ENCODE measurements around the gene CARD10. TPM values are rescaled to one million over a fixed set of nuclear protein-coding genes. Genes with fewer than 3 reads are reported as not detected.
A peak's percentile ranks its signal among the peaks of the same experiment; 100 is the strongest.

Gene CARD10, protein sequence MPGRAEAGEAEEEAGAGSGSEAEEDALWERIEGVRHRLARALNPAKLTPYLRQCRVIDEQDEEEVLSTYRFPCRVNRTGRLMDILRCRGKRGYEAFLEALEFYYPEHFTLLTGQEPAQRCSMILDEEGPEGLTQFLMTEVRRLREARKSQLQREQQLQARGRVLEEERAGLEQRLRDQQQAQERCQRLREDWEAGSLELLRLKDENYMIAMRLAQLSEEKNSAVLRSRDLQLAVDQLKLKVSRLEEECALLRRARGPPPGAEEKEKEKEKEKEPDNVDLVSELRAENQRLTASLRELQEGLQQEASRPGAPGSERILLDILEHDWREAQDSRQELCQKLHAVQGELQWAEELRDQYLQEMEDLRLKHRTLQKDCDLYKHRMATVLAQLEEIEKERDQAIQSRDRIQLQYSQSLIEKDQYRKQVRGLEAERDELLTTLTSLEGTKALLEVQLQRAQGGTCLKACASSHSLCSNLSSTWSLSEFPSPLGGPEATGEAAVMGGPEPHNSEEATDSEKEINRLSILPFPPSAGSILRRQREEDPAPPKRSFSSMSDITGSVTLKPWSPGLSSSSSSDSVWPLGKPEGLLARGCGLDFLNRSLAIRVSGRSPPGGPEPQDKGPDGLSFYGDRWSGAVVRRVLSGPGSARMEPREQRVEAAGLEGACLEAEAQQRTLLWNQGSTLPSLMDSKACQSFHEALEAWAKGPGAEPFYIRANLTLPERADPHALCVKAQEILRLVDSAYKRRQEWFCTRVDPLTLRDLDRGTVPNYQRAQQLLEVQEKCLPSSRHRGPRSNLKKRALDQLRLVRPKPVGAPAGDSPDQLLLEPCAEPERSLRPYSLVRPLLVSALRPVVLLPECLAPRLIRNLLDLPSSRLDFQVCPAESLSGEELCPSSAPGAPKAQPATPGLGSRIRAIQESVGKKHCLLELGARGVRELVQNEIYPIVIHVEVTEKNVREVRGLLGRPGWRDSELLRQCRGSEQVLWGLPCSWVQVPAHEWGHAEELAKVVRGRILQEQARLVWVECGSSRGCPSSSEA
- under 1 TPM in 1 of 2 experiments, not detected in 1; 0.12 TPM for total RNA-seq

- Mint-ChIP-seq H3K4me3 (peak within 1 kb of the TSS; percentile 37), H3K27ac (no peak within 1 kb of the TSS), H3K9me3 (no peaks in the 10 kb centered on the region), H3K4me1 (ENCODE audit: low read depth) (peaks cover 6% of the 10 kb centered on the region), H3K27me3 (peaks cover 33% of the 10 kb centered on the region), H3K36me3 (no peaks in the 10 kb centered on the region)
- POLR2A ChIA-PET, result no interaction called here
- intact Hi-C loops (cut with micrococcal nuclease), result no loop called here
- CTCF ChIA-PET, result interaction anchor here (0.7 to 1.4 kb wide), 2 partner anchors 47 to 204 kb away, joined by 3 to 5 read pairs; no protein-coding TSS in a partner anchor
- DNase-seq, result no peak
Measured at GRCh38 chr22:37519268-37520195, at the start of gene CARD10. CARD10 (minus strand) TSS chr22:37519415; CDS start chr22:37519200, 215 bp downstream.

- CTCF ChIA-PET, result interaction anchor here (0.6 to 15.3 kb wide), 10 partner anchors 11 to 138 kb away, joined by 3 to 612 read pairs (median 21); partner anchors contain the start of genes LGALS2 and MFNG
- Mint-ChIP-seq H3K4me1 (ENCODE audit: low read depth) (peaks cover 20% of the 10 kb centered on the region), H3K9me3 (no peaks in the 10 kb centered on the region)
Measured at GRCh38 chr22:37568448-37569008, 49.3 kb upstream of the CARD10 start.

DNA sequence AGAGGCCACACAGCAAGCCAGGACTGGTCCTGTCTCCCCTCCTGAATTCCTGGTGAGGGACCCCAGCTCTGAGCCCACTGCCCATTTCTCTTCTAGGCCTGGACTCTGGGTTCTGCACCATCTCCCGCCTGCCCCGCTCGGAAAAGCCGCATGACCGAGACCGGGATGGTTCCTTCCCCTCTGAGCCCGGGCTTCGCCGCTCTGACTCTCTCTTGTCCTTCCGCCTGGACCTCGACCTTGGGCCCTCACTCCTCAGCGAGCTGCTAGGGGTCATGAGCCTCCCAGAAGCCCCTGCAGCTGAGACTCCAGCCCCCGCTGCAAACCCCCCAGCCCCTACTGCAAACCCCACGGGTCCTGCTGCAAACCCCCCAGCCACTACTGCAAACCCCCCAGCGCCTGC lies 48.8 kb upstream of the CARD10 start:
- peaks cover 24% of the 10 kb centered on the region for H3K4me1 Mint-ChIP-seq (ENCODE audit: low read depth)
- no peak overlapping the region for H3K27ac Mint-ChIP-seq
- no peaks in the 10 kb centered on the region for H3K9me3 Mint-ChIP-seq
- intact Hi-C loops (cut with micrococcal nuclease), result no loop called here
- DNase-seq, result no peak
- H3K27me3 Mint-ChIP-seq, result peaks cover 17% of the 10 kb centered on the region
- no peak overlapping the region for H3K4me3 Mint-ChIP-seq
- ChIA-PET CTCF (interaction anchor here (0.6 to 15.3 kb wide), 26 partner anchors 9 to 324 kb away, joined by 3 to 612 read pairs (median 8); partner anchors contain the start of genes GGA1, LGALS2, MFNG and RAC2), POLR2A (interaction anchor here (1.1 to 2.7 kb wide), 3 partner anchors 23 to 83 kb away, joined by 6 to 13 read pairs (median 13); partner anchors contain the start of gene MFNG)
- no peaks in the 10 kb centered on the region for H3K36me3 Mint-ChIP-seq

More at GRCh38 chr22:37568448-37569008, 49.3 kb upstream of the CARD10 start:
- DNase-seq, result no peak
- Mint-ChIP-seq H3K27me3 (peaks cover 12% of the 10 kb centered on the region), H3K36me3 (no peaks in the 10 kb centered on the region), H3K4me3 (no peak overlapping the region), H3K27ac (no peak overlapping the region)
- intact Hi-C loops (cut with micrococcal nuclease), result no loop called here
- POLR2A ChIA-PET, result interaction anchor here (1.1 kb wide), 1 partner anchor 24 kb away, joined by 6 read pairs; no protein-coding TSS in a partner anchor

GRCh38 chr22:37566903-37567798 lies 47.9 kb upstream of the CARD10 start:
- Mint-ChIP-seq H3K27me3 (peaks cover 24% of the 10 kb centered on the region), H3K36me3 (no peaks in the 10 kb centered on the region), H3K27ac (peak overlapping the region; percentile 81), H3K4me3 (peak overlapping the region; percentile 35), H3K4me1 (ENCODE audit: low read depth) (peaks cover 27% of the 10 kb centered on the region), H3K9me3 (no peaks in the 10 kb centered on the region)
- ChIA-PET CTCF (interaction anchor here (0.7 to 15.3 kb wide), 46 partner anchors 8 to 329 kb away, joined by 3 to 612 read pairs (median 4); partner anchors contain the start of genes GGA1, LGALS2, MFNG and RAC2), POLR2A (interaction anchor here (0.6 to 2.7 kb wide), 9 partner anchors 10 to 263 kb away, joined by 3 to 18 read pairs (median 6); partner anchors contain the start of gene MFNG)
- peak; percentile 96 for DNase-seq
- intact Hi-C loops (cut with micrococcal nuclease), result loop anchor here (1.0 to 2.0 kb wide), 4 partner anchors 22 to 82 kb away; no protein-coding TSS in a partner anchor

DNA sequence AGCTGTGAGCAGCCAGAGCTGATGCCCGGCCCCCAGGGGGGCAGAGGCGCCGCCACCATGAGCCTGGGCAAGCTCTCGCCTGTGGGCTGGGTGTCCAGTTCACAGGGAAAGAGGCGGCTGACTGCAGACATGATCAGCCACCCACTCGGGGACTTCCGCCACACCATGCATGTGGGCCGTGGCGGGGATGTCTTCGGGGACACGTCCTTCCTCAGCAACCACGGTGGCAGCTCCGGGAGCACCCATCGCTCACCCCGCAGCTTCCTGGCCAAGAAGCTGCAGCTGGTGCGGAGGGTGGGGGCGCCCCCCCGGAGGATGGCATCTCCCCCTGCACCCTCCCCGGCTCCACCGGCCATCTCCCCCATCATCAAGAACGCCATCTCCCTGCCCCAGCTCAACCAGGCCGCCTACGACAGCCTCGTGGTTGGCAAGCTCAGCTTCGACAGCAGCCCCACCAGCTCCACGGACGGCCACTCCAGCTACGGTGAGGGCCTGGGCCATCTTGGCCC lies 47.2 kb upstream of the CARD10 start:
- Mint-ChIP-seq H3K27ac (peak overlapping the region; percentile 81), H3K36me3 (no peaks in the 10 kb centered on the region), H3K4me1 (ENCODE audit: low read depth) (peaks cover 34% of the 10 kb centered on the region), H3K4me3 (peak overlapping the region; percentile 60), H3K27me3 (peaks cover 30% of the 10 kb centered on the region), H3K9me3 (no peaks in the 10 kb centered on the region)
- DNase-seq, result peak; percentile 70
- ChIA-PET POLR2A (interaction anchor here (0.6 to 2.7 kb wide), 9 partner anchors 9 to 403 kb away, joined by 3 to 18 read pairs (median 4); partner anchors contain the start of gene MFNG), CTCF (interaction anchor here (0.6 to 15.3 kb wide), 33 partner anchors 9 to 664 kb away, joined by 3 to 612 read pairs (median 7); partner anchors contain the start of genes GGA1, LGALS2, MFNG and RAC2)
- intact Hi-C loops (cut with micrococcal nuclease), result loop anchor here (2.0 kb wide), 1 partner anchor 82 kb away; no protein-coding TSS in a partner anchor

GRCh38 chr22:37565830-37566229 lies 46.6 kb upstream of the CARD10 start:
- Mint-ChIP-seq H3K27me3 (peaks cover 32% of the 10 kb centered on the region), H3K9me3 (no peaks in the 10 kb centered on the region), H3K4me3 (peak overlapping the region; percentile 18), H3K4me1 (ENCODE audit: low read depth) (peaks cover 38% of the 10 kb centered on the region), H3K36me3 (no peaks in the 10 kb centered on the region), H3K27ac (peak overlapping the region; percentile 57)
- CTCF ChIA-PET, result interaction anchor here (0.6 to 15.3 kb wide), 15 partner anchors 8 to 665 kb away, joined by 3 to 612 read pairs (median 11); partner anchors contain the start of gene MFNG
- intact Hi-C loops (cut with micrococcal nuclease), result loop anchor here (2.0 kb wide), 1 partner anchor 81 kb away; no protein-coding TSS in a partner anchor
- POLR2A ChIA-PET, result interaction anchor here (1.3 to 2.7 kb wide), 6 partner anchors 16 to 402 kb away, joined by 3 to 18 read pairs (median 10); partner anchors contain the start of gene MFNG
- no peak for DNase-seq

GRCh38 chr22:37564111-37564711 lies 45.0 kb upstream of the CARD10 start:
- no peak overlapping the region for H3K27ac Mint-ChIP-seq
- CTCF ChIA-PET, result interaction anchor here (1.0 to 15.3 kb wide), 4 partner anchors 19 to 92 kb away, joined by 3 to 612 read pairs (median 16); no protein-coding TSS in a partner anchor
- H3K4me3 Mint-ChIP-seq, result no peak overlapping the region
- peaks cover 41% of the 10 kb centered on the region for H3K4me1 Mint-ChIP-seq (ENCODE audit: low read depth)
- H3K9me3 Mint-ChIP-seq, result no peaks in the 10 kb centered on the region
- H3K27me3 Mint-ChIP-seq, result peaks cover 34% of the 10 kb centered on the region
- DNase-seq, result no peak
- intact Hi-C loops (cut with micrococcal nuclease), result no loop called here
- POLR2A ChIA-PET, result interaction anchor here (0.8 kb wide), 1 partner anchor 21 kb away, joined by 3 read pairs; no protein-coding TSS in a partner anchor
- no peaks in the 10 kb centered on the region for H3K36me3 Mint-ChIP-seq

- ChIA-PET CTCF (interaction anchor here (0.7 to 15.3 kb wide), 7 partner anchors 10 to 617 kb away, joined by 3 to 612 read pairs (median 13); partner anchors contain the start of gene GGA1), POLR2A (interaction anchor here (0.6 to 0.8 kb wide), 2 partner anchors 20 to 29 kb away, joined by 3 read pairs; no protein-coding TSS in a partner anchor)
- Mint-ChIP-seq H3K9me3 (no peaks in the 10 kb centered on the region), H3K36me3 (no peaks in the 10 kb centered on the region), H3K4me1 (ENCODE audit: low read depth) (peaks cover 41% of the 10 kb centered on the region), H3K4me3 (no peak overlapping the region), H3K27me3 (peaks cover 40% of the 10 kb centered on the region), H3K27ac (peak overlapping the region; percentile 40)
- DNase-seq, result no peak
- intact Hi-C loops (cut with micrococcal nuclease), result no loop called here
Measured at GRCh38 chr22:37563153-37564081, 44.2 kb upstream of the CARD10 start.
